Endothelial cell (in vitro differentiated cells): ENCODE data around the gene NCAM2. TPM values are rescaled to one million over a fixed set of nuclear protein-coding genes. Genes with fewer than 3 reads are reported as not detected.

ENCODE experiments used
- DNase-seq: peaks from one replicate; pipeline ENCODE4 v3.0.0; 2021; ENCODE audit warnings: low spot score
- H3K27ac Mint-ChIP-seq: one replicate; pipeline ENCODE4 v1.8.0; 2021; ENCODE audit warnings: mixed read lengths, inconsistent platforms; ENCODE audit not compliant: unreplicated experiment
- H3K27me3 Mint-ChIP-seq: one replicate; pipeline ENCODE4 v1.8.0; 2021; ENCODE audit warnings: mild to moderate bottlenecking, moderate library complexity, mixed read lengths, inconsistent platforms; ENCODE audit not compliant: unreplicated experiment
- H3K36me3 Mint-ChIP-seq: one replicate; pipeline ENCODE4 v1.8.0; 2021; ENCODE audit warnings: mild to moderate bottlenecking, low read depth, mixed read lengths, inconsistent platforms; ENCODE audit not compliant: unreplicated experiment
- H3K4me1 Mint-ChIP-seq: one replicate; pipeline ENCODE4 v1.8.0; 2021; ENCODE audit warnings: mild to moderate bottlenecking, mixed read lengths, inconsistent platforms; ENCODE audit not compliant: unreplicated experiment
- H3K4me3 Mint-ChIP-seq: one replicate; pipeline ENCODE4 v1.8.0; 2021; ENCODE audit warnings: mild to moderate bottlenecking, mixed read lengths, inconsistent platforms; ENCODE audit not compliant: unreplicated experiment
- H3K9me3 Mint-ChIP-seq: one replicate; pipeline ENCODE4 v1.8.0; 2021; ENCODE audit warnings: mixed read lengths, inconsistent platforms; ENCODE audit not compliant: unreplicated experiment
- CTCF ChIP-seq: fragments of 200-600 bp; sonication (generic); IDR thresholded peaks from one replicate; pipeline ENCODE4 v1.5.0; 2021; ENCODE audit warnings: antibody characterized with exemption; ENCODE audit not compliant: unreplicated experiment
- total RNA-seq: library from RNA; stranded (reverse); fragmentation: NEBNext Ultra II Directional; extraction: Animal tissue kit (Norgen Biotek cat#: 25700); gene quantifications from one replicate; pipeline ENCODE4 v1.2.1, GENCODE V29; 2021; ENCODE audit not compliant: unreplicated experiment

NCAM2 gene
- total RNA-seq, 1 donor from 2014 or later: 0.64 TPM

- no peaks in the 10 kb centered on the region for H3K9me3 Mint-ChIP-seq
- no peak overlapping the region for H3K27ac Mint-ChIP-seq
- H3K36me3 Mint-ChIP-seq: no peaks in the 10 kb centered on the region
- H3K27me3 Mint-ChIP-seq: no peaks in the 10 kb centered on the region
- H3K4me1 Mint-ChIP-seq: no peaks in the 10 kb centered on the region
- no peak for DNase-seq
- no peak for TF ChIP-seq CTCF
- H3K4me3 Mint-ChIP-seq: no peak overlapping the region
Measured at GRCh38 chr21:21179619-21180298, 181.6 kb downstream of the NCAM2 start.

DNA sequence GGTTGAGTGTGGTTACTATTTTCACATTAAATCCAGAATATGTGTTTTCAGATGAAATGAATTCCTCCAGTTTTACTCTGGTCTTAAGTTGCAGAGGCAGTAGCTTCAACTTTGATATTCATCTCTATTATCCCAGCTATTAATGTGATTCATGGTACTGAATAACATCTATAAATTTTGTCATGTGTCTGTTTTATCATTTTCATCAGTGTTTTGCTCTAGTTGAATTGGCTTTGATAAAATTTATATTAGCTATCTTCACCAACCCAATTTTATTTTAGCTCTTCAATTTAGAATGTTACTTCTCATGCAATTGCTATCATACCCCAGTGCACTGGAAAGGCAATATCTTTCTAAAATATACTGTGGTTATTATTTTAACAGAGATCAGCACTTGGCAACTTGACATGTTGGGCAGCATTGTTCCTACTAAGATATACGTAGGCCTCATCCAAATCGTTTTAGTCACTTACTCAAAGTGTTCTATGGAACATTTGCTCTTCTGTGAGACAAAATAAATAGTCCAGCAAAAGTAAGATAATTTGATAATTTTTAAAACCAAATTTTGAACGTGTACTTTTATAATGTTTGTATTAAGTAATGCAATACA is 184.3 kb downstream of the NCAM2 start:
- H3K36me3 Mint-ChIP-seq: no peaks in the 10 kb centered on the region
- no peak overlapping the region for H3K4me3 Mint-ChIP-seq
- H3K27me3 Mint-ChIP-seq: no peaks in the 10 kb centered on the region
- H3K27ac Mint-ChIP-seq: no peak overlapping the region
- H3K9me3 Mint-ChIP-seq: no peaks in the 10 kb centered on the region
- no peak for TF ChIP-seq CTCF
- DNase-seq: no peak
- H3K4me1 Mint-ChIP-seq: no peaks in the 10 kb centered on the region

DNA sequence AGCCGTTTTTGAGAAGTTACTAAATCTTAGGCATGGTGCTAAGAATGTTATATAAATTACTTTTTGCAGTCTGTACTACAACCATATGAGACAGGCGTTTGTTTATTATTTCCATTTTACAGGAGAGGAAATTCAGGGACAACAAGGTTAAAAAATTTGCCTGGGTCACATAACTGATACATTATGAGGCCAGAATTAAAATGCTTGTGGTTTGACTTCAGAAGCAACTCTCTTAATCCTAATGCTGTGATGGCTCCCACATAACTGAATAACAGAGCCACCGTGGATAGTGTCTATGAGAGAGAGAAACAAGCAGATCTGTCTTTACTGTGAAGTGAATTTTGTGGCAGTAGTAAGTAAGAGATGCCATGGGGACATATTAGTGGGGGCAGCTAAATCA is 184.9 kb downstream of the NCAM2 start:
- Mint-ChIP-seq H3K36me3 (no peaks in the 10 kb centered on the region), H3K27me3 (no peaks in the 10 kb centered on the region), H3K4me1 (no peaks in the 10 kb centered on the region), H3K9me3 (no peaks in the 10 kb centered on the region), H3K4me3 (no peak overlapping the region), H3K27ac (no peak overlapping the region)
- TF ChIP-seq CTCF: no peak
- no peak for DNase-seq

DNA sequence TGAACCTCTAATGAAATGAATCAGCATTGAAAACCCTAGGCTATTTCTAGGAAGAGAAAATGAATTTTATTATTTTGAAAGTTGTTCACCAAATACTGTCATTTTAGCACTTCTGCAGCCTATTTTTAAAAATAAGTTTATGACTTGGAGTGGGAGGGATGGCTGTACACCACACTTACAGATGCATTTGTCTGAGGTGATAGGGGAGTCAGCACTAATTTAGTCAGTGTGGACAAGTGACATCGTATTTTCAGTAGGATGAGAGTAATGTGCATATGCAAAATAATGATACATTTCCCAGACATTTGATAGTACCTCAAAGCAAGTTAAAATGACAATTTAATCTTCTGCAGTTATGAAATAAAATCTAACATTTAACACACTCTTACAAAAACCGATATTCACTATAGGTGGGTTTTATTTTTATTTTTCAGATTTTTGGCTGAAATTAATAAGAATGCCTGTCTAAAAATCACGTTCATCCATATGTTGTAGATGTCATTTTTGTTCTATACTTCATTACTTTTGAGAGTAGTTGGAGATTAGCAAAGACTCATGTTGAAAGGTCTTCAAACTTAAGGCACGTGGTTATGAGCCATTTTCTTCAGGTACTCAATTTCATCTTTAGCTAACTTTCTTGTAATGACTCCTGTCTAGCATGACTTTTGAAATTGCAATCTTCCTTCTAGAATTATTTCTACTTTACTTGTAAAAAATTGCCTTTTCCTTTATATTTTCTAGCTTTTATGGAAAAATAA is 186.7 kb downstream of the NCAM2 start:
- no peaks in the 10 kb centered on the region for H3K36me3 Mint-ChIP-seq
- no peaks in the 10 kb centered on the region for H3K27me3 Mint-ChIP-seq
- H3K9me3 Mint-ChIP-seq: no peaks in the 10 kb centered on the region
- DNase-seq: no peak
- H3K4me3 Mint-ChIP-seq: no peak overlapping the region
- H3K4me1 Mint-ChIP-seq: no peaks in the 10 kb centered on the region
- no peak overlapping the region for H3K27ac Mint-ChIP-seq
- TF ChIP-seq CTCF: no peak

- no peaks in the 10 kb centered on the region for H3K9me3 Mint-ChIP-seq
- TF ChIP-seq CTCF: no peak
- no peak for DNase-seq
- no peak overlapping the region for H3K27ac Mint-ChIP-seq
- no peaks in the 10 kb centered on the region for H3K4me1 Mint-ChIP-seq
- no peak overlapping the region for H3K4me3 Mint-ChIP-seq
- H3K36me3 Mint-ChIP-seq: no peaks in the 10 kb centered on the region
- no peaks in the 10 kb centered on the region for H3K27me3 Mint-ChIP-seq
Measured at GRCh38 chr21:21187579-21187978, 189.4 kb downstream of the NCAM2 start.
